Measurements from ENCODE around the gene DAPK1.

DNA sequence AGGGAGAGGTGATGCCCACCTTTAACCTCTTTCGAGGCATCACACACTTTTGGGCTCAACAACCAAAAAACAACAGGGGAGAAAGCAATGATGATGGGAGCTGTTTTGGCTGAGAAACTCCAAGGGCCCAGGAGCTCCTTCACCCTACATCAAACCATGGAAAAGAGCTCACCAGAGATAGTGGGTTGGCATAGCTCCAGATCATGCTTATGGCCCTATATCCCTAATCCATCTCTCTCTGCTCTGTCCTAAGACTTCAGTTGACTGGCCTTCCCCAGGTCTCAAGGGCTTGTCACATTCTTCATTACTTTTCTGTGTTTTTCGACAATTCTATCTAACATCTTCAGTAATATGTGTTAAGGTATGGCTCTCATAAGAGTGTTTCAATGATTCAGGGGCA lies 222.5 kb downstream of the DAPK1 start:
- TF ChIP-seq ZNF274 (IDR thresholded peaks at IDR 0.05; ENCODE audit: insufficient read depth, insufficient read length) (no peak), EZH2 (IDR thresholded peaks at IDR 0.05; ENCODE audit: borderline replicate concordance, control insufficient read depth, low read depth, low read length) (no peak), NFXL1 (IDR thresholded peaks at IDR 0.05; ENCODE audit: borderline replicate concordance) (no peak), KDM1A (IDR thresholded peaks at IDR 0.05; ENCODE audit: borderline replicate concordance) (no peak), RBBP5 (conservative IDR thresholded peaks at IDR 0.05) (no peak), CEBPB (IDR thresholded peaks at IDR 0.05; ENCODE audit: borderline replicate concordance in 1 of 2, low read depth in 2 of 2, low read length in 2 of 2) (no peak)
- TF ChIP-seq, protein P1, sequence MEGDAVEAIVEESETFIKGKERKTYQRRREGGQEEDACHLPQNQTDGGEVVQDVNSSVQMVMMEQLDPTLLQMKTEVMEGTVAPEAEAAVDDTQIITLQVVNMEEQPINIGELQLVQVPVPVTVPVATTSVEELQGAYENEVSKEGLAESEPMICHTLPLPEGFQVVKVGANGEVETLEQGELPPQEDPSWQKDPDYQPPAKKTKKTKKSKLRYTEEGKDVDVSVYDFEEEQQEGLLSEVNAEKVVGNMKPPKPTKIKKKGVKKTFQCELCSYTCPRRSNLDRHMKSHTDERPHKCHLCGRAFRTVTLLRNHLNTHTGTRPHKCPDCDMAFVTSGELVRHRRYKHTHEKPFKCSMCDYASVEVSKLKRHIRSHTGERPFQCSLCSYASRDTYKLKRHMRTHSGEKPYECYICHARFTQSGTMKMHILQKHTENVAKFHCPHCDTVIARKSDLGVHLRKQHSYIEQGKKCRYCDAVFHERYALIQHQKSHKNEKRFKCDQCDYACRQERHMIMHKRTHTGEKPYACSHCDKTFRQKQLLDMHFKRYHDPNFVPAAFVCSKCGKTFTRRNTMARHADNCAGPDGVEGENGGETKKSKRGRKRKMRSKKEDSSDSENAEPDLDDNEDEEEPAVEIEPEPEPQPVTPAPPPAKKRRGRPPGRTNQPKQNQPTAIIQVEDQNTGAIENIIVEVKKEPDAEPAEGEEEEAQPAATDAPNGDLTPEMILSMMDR (IDR thresholded peaks at IDR 0.05 in 2 of 3, conservative IDR thresholded peaks at IDR 0.05 in 1 of 3; ENCODE audit: control insufficient read depth in 2 of 3, extremely low read depth in 1 of 3, insufficient read depth in 1 of 3, low read depth in 3 of 3, low read length in 3 of 3), result no peak
